Stimulated activated CD8-positive, alpha-beta memory T cell treated with anti-CD3 and anti-CD28 coated beads, Interleukin-4, amount 100 ng/mL, for 1 hour (primary cell): ENCODE results near the gene INPP5D.

Source experiments
- DNase-seq, 2 donors: peaks; one replicate each; pipeline ENCODE4 v3.0.0-alpha.2; 2020; ENCODE audit warnings: low read depth in 2 of 2, low spot score in 1 of 2

The INPP5D gene

GRCh38 chr2:233075141-233075965 is 15.2 kb downstream of the INPP5D start:
- no peak for DNase-seq

GRCh38 chr2:233075966-233076339 is 15.8 kb downstream of the INPP5D start:
- DNase-seq = no peak

- no peak for DNase-seq
These were observed 16.6 kb downstream of the INPP5D start for GRCh38 chr2:233076749-233077148.

- no peak for DNase-seq
These were observed 19.3 kb downstream of the INPP5D start for GRCh38 chr2:233079473-233079877.

GRCh38 chr2:233079953-233080835 is 20.1 kb downstream of the INPP5D start:
- DNase-seq = no peak

GRCh38 chr2:233080836-233081229 is 20.7 kb downstream of the INPP5D start:
- no peak for DNase-seq

- DNase-seq = no peak
These were observed 21.1 kb downstream of the INPP5D start for GRCh38 chr2:233081232-233081730.

- DNase-seq = no peak
These were observed 21.6 kb downstream of the INPP5D start for GRCh38 chr2:233081731-233082221.

- no peak for DNase-seq
These were observed 22.2 kb downstream of the INPP5D start for GRCh38 chr2:233082222-233082930.

GRCh38 chr2:233082931-233083755 is 23.0 kb downstream of the INPP5D start:
- no peak for DNase-seq

- DNase-seq = no peak
These were observed 23.6 kb downstream of the INPP5D start for GRCh38 chr2:233083782-233084181.

- DNase-seq = no peak
These were observed 24.3 kb downstream of the INPP5D start for GRCh38 chr2:233084488-233084887.

- DNase-seq = no peak
These were observed 25.1 kb downstream of the INPP5D start for GRCh38 chr2:233085037-233085838.

- DNase-seq = no peak
These were observed 25.7 kb downstream of the INPP5D start for GRCh38 chr2:233085839-233086150.

- DNase-seq = no peak
These were observed 27.6 kb downstream of the INPP5D start for GRCh38 chr2:233087713-233088112.

- no peak for DNase-seq
These were observed 28.8 kb downstream of the INPP5D start for GRCh38 chr2:233088972-233089345.

GRCh38 chr2:233089851-233090250 is 29.7 kb downstream of the INPP5D start:
- no peak for DNase-seq

- DNase-seq = no peak
These were observed 30.7 kb downstream of the INPP5D start for GRCh38 chr2:233090879-233091278.

GRCh38 chr2:233091595-233092375 is 31.6 kb downstream of the INPP5D start:
- DNase-seq = no peak
